COR-L47 (cell line): ENCODE data around the gene SCG2.
A peak's percentile ranks its signal among the peaks of the same experiment; 100 is the strongest.

Experiments
- DNase-seq: peaks from one replicate; lab custom pipeline; 2025; lab: John Stamatoyannopoulos, UW

Gene SCG2

DNA sequence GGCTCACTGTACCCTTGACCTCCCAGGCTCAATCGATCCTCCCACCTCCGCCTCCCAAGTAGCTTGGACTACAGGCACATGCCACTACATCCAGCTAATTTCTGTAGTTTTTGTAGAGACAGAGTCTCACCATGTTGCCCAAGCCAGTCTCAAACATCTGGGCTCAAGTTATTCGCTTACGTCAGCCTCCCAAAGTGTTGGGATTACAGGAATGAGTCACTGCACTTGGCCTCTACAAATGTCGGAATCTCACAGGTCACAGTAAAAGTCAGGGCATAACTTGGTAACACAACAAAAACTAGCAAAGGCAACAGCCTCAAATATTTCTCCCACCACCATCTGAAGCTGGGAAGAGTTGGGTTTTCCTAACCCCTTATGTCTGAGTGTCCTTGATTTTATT lies 25.3 kb downstream of the SCG2 start:
- DNase-seq: no peak

DNA sequence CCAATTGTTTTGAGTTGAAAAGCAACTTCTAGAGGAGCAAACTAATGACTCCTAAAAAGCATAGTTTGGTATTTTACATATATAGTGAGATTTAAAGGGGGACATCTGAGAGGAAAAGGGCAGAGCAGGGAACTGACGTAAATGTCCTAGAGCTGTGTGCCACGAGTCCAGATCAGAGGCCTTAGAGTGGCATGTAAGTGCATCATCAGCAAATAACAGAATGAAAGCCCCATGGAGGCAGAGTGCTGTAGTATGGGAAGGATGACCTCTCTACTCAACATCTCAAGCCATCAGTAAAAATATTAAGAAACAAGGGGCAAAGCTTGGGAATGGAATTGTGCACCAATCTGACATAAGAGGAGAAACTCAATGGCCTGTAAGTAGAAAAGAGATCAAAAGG lies 31.4 kb downstream of the SCG2 start:
- DNase-seq: no peak

DNA sequence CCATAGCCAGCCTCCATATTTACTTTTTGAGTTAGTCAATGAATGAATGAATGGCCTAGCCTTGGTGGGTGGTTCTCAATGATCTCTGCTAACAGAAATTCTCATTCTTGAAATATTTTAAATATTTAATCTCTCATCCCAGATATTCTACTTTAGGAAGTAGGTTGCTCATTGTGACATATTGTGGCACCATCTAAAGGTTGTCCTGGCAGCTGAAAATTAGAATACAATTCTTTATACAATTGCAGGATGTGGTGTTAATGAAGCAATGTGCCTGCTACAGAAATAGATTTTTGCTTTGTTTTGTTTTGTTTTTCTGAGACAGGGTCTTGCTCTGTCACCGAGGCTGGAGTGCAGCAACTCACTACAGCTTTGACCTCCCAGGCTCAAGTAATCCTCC lies 35.8 kb downstream of the SCG2 start:
- no peak for DNase-seq

DNA sequence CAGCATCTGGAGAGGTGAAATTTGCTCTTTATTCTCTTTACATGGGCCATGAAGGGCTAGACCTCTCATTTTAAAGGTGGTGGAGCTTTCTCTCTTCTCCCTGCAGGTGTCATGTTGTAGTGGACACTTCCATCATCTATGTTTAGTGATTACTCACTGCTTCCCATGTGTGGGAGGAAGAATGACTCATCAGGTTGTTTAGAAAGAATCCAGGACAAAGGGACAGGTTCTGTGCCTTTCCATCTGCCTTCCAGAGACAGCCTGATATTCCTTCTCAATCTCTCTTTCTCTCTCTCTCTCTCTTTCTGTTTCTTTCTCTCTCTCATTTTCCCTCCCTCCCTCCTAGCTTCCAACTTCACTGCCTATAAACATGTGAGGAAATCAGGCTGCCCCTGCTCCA lies 38.7 kb downstream of the SCG2 start:
- DNase-seq: peak; percentile 75

DNA sequence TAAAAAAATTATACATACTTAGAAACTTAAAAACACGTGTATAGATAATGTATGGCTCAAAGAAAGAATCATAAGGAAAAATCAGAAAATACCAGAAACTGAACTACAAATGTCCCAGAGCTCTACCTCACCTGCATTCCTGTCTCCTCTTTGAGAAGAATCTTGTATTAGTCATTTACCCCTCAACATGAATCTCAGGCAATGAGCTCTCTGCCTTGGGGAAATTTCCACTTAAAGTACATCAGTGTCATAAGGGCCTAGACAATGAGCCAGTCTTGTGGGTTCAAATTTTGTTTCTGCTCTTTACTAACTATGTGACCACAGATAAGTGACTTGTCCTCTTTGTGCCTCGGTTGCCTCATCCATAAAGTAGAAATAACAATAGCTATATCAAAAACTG lies 40.1 kb downstream of the SCG2 start:
- no peak for DNase-seq

DNA sequence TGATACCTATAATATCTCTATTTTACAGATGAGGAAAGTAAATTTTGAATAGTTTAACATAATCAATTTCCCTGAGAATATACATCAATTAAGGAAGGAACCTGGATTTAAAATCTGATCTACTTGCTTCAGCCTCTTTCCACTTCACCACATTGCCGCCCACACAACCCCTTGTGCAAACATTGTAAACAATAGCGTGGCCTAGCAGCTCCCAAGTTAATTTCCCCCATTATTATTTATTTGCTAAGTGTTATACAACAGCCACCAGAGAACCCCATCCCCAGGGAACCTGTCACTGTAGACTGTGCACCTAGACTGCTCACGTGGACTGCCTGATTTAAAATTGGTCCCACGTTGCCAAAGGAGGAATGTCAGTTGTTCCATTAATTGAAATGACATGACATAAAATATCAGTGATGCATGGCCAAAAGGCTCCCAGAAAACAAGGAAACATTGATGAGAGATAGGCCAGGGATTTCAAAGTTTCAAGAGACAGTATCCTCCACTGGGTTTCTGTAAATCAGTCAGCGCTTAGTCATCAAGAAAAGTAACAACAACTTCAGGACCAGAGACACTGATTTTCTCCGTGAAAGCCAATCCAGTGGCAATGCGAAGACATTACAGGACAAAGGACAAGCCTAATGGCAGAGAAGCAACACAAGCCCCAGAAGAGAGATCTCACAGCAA lies 41.3 kb downstream of the SCG2 start:
- peak; percentile 95 for DNase-seq

DNA sequence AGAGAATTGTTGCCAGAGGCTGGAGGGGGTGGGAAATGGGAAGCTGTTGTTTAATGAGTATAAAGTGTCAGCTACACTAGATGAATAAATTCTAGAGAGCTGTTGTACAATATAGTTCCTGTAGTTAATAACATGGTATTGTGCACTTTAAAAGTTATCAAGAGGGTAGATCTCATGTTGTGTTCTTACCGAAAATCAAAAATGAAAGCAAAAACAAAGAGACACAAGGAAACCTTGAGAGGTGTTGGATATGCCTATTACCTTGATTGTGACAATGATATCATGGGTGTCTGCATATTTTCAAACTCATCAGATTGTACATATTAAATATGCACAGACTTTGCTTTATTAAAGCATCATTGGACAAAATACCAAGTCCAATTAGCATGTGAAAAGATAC lies 43.2 kb downstream of the SCG2 start:
- no peak for DNase-seq

DNA sequence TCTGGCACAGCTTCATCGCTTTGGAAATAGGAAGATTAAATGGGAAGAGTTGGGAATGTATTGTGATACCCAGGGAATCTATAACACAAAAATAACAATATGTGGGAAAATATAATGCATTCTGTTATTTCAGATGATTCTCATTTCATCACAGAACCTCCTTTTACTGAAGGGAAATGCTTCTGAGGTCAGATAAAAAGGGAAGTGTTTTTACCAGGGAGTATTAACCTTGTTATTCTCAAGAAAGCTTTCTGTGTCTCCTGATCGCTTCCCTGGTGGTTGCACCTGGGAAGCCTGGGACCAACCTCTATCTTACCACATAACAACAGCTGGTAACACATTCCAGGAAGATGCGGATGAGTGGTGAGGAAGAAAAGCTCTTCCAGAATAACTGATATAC lies 47.2 kb downstream of the SCG2 start:
- DNase-seq: no peak

DNA sequence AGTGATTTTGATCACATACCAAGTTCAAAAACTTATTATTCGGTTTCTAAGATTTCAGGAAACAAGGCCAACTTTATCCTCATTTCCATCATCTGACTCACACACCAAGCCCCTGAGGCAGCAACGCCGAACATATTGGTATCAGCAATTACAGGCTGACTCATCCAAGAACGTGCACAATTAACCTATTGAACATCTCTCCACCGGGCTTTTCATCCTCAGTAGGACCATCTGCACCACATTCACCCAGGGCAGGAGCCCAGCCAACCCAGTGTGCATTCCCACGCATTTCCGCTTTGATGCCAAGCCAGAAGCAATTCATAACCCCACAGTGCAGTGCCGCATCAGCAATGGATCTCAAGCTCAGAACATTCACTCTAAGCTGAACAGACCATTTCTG lies 52.9 kb downstream of the SCG2 start:
- peak; percentile 66 for DNase-seq

DNA sequence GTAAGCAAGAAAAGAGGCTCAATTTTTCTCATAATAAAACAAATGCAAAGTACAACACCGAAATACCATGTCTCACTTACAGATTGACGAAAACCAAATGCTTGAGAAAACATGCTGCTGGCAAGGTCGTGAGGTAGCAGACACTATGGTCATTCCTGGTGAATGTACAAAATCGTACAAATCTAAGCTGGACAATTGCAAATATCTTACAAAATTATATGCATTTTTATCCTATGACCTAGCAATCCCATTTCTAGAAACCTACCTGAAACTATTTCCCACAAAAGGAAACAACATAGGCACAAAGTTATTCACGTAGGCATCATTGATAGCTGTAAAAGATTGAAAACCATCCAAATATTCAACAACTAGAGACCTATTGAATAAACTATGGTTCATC lies 54.0 kb downstream of the SCG2 start:
- DNase-seq: no peak
